Lung (tissue), 12 donors: ENCODE data around the gene DYSF. TPM values are rescaled to one million over a fixed set of nuclear protein-coding genes. Genes with fewer than 3 reads are reported as not detected.
A peak's percentile ranks its signal among the peaks of the same experiment; 100 is the strongest.

Experiments
- ATAC-seq: fragments of 200-7000 bp; cut with Tn5 transposase; one replicate; pipeline ENCODE4 v1.9.1; 2020; ENCODE audit warnings: moderate number of reproducible peaks; ENCODE audit not compliant: insufficient read depth, low FRiP score
- DNase-seq, 3 donors: peaks; one replicate each; pipeline ENCODE4 v3.0.0-alpha.2; 2013 to 2017
- H3K27ac ChIP-seq, 2 donors: one replicate each; pipeline ENCODE4 v1.5.1; 2013; ENCODE audit warnings: mild to moderate bottlenecking in 2 of 2, moderate library complexity in 2 of 2, control low read depth in 1 of 2, inconsistent platforms in 1 of 2, low read depth in 1 of 2, low read length in 1 of 2
- H3K27me3 ChIP-seq, 3 donors: one replicate each; pipeline ENCODE4 v1.5.1; 2013; ENCODE audit warnings: low read length in 2 of 3; ENCODE audit not compliant: control insufficient read depth in 3 of 3, insufficient read depth in 3 of 3
- H3K36me3 ChIP-seq, 4 donors: one replicate each; pipeline ENCODE4 v1.5.1; 2013; ENCODE audit warnings: low read length in 4 of 4, mild to moderate bottlenecking in 1 of 4, moderate library complexity in 1 of 4; ENCODE audit not compliant: control insufficient read depth in 4 of 4, insufficient read depth in 4 of 4
- H3K4me1 ChIP-seq, 5 donors: one replicate each; pipeline ENCODE4 v1.5.1; 2013; ENCODE audit warnings: low read length in 5 of 5, mild to moderate bottlenecking in 2 of 5, moderate library complexity in 1 of 5; ENCODE audit not compliant: control insufficient read depth in 5 of 5, insufficient read depth in 5 of 5
- H3K4me3 ChIP-seq: one replicate; pipeline ENCODE4 v1.5.1; 2013; ENCODE audit warnings: mild to moderate bottlenecking, control low read depth, moderate library complexity
- H3K9ac ChIP-seq, 2 donors: one replicate each; pipeline ENCODE4 v1.5.1; 2013; ENCODE audit warnings: low read length in 2 of 2, control low read depth in 1 of 2; ENCODE audit not compliant: insufficient read depth in 1 of 2
- H3K9me3 ChIP-seq, 4 donors: one replicate each; pipeline ENCODE4 v1.5.1; 2013; ENCODE audit warnings: low read length in 3 of 4, mild to moderate bottlenecking in 1 of 4, moderate library complexity in 1 of 4; ENCODE audit not compliant: control insufficient read depth in 4 of 4, insufficient read depth in 3 of 4
- CTCF ChIP-seq: IDR thresholded peaks from 2 replicates; pipeline ENCODE4 v1.5.1; 2012; ENCODE audit warnings: mild to moderate bottlenecking; ENCODE audit errors: control extremely low read depth, extremely low read depth
- WGBS, 2 donors: extraction: QIAGEN DNeasy Blood & Tissue Kit; methylation state at CpG; one replicate each; pipeline ENCODE4 v1.1.7; 2013; 5-methylcytosine and 5-hydroxymethylcytosine counted together
- polyA plus RNA-seq, 2 donors: library from polyadenylated mRNA; stranded (reverse); fragments of 200-250 nt; gene quantifications; one replicate each; pipeline ENCODE4 v1.2.1, GENCODE V29; 2013
- total RNA-seq, 2 donors: library from RNA; depleted of rRNA in 1 of 2; stranded (reverse); fragments of >200 nt in 1 of 2; gene quantifications; one replicate each; pipeline ENCODE4 v1.2.1, GENCODE V29; 2014 to 2021
- donor health status: control.
- donor health status: control.
- donor health status: Bipolar disorder and iron deficiency.
- donor health status: healthy.
- donor health status: DM: yes; HTN: yes; CAD: no.

The DYSF gene
- total and polyA plus RNA-seq, 4 donors = 12.9 to 56.2 (median 40.0) TPM

DNA sequence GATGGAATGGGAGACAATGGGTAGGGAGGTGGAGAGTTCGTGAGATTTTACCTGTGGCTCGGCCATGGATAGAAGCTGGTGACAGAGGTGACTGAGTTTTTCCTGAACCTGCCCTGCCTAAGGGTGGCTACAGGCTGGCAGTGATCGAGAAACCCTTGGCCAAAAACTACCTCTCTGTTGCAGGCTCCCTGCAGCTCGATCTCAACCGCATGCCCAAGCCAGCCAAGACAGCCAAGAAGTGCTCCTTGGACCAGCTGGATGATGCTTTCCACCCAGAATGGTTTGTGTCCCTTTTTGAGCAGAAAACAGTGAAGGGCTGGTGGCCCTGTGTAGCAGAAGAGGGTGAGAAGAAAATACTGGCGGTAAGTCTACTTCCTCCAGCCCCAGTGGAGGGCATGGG, 225.5 kb downstream of the DYSF start:
- TF ChIP-seq CTCF = no peak
- no peak for ATAC-seq
- Histone ChIP-seq H3K9me3 (no peaks in the 10 kb centered on the region), H3K36me3 (peaks cover 0 to 12% (median 1%) of the 10 kb centered on the region in 4 donors), H3K27me3 (peaks cover 0 to 3% (median 0%) of the 10 kb centered on the region in 3 donors), H3K4me1 (peaks cover 0 to 12% (median 0%) of the 10 kb centered on the region in 5 donors), H3K9ac (no peak overlapping the region), H3K4me3 (no peak overlapping the region), H3K27ac (no peak overlapping the region)
- whole genome bisulfite sequencing, 2 donors = 88 to 89% methylated on average over 6 of the region's 6 CpGs
- no peak for DNase-seq

DNA sequence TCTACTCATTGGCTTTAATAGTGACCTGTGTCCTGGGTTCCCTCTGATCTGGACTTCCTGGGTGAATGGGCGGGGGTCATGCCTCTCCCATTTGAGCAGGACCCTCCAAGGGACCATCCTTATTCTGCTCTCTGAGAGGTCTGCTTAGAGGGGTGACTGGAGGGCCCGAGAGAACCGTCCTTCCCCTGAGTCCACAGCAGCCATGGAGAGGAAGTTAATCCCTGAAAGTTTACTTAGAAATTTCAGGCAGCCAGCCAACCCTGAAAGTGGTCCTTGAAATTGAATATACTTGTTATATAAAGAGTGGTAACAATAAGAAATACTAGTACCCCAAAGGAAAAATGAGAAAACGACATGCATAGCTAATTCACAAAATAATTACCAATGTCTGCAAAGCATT, 226.1 kb downstream of the DYSF start:
- Histone ChIP-seq H3K4me3 (no peak overlapping the region), H3K27ac (no peak overlapping the region), H3K9me3 (no peaks in the 10 kb centered on the region), H3K9ac (no peak overlapping the region), H3K36me3 (peaks cover 0 to 8% (median 1%) of the 10 kb centered on the region in 4 donors), H3K27me3 (peaks cover 0 to 3% (median 0%) of the 10 kb centered on the region in 3 donors), H3K4me1 (peaks cover 0 to 10% (median 0%) of the 10 kb centered on the region in 5 donors)
- peak; percentile 72 to 89 (median 78) for DNase-seq
- WGBS, 2 donors = 19 to 48% methylated on average over 4 of the region's 4 CpGs
- ATAC-seq = no peak
- TF ChIP-seq CTCF = no peak

DNA sequence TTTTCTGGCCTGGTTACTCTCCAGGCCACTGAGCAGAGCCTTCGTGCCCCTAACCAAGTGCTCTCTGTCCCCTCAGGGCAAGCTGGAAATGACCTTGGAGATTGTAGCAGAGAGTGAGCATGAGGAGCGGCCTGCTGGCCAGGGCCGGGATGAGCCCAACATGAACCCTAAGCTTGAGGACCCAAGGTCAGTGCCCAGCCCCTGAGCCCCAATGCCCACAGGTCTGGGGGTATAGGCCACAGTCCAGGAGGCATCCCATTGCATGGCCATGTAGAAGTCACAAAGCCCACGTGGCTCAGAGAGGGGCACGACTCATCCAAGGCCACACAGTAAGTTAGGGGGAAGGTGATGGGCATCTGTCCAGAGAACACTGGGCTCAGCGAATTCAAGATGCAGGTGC, 227.6 kb downstream of the DYSF start:
- no peak for DNase-seq
- Histone ChIP-seq H3K36me3 (peaks cover 0 to 11% (median 1%) of the 10 kb centered on the region in 4 donors), H3K4me1 (peaks cover 0 to 7% (median 0%) of the 10 kb centered on the region in 5 donors), H3K9me3 (no peaks in the 10 kb centered on the region), H3K4me3 (no peak overlapping the region), H3K27ac (no peak overlapping the region), H3K27me3 (peaks cover 0 to 2% (median 0%) of the 10 kb centered on the region in 3 donors), H3K9ac (no peak overlapping the region)
- no peak for ATAC-seq
- no peak for TF ChIP-seq CTCF
- 83 to 90% methylated on average over 6 of the region's 6 CpGs for WGBS, 2 donors

- no peak for ATAC-seq
- H3K4me3 ChIP-seq = no peak overlapping the region
- H3K4me1 ChIP-seq = peaks cover 0 to 7% (median 0%) of the 10 kb centered on the region in 5 donors
- DNase-seq = no peak
- no peak overlapping the region for H3K27ac ChIP-seq
- peaks cover 0 to 11% (median 1%) of the 10 kb centered on the region in 4 donors for H3K36me3 ChIP-seq
- no peaks in the 10 kb centered on the region for H3K9me3 ChIP-seq
- H3K9ac ChIP-seq = no peak overlapping the region
- TF ChIP-seq CTCF = no peak
- H3K27me3 ChIP-seq = no peaks in the 10 kb centered on the region
- WGBS, 2 donors = 93 to 98% methylated on average over 5 of the region's 5 CpGs
Measured at GRCh38 chr2:71681626-71682025, 228.3 kb downstream of the DYSF start.
